Nephron progenitor cell (in vitro differentiated cells): Measurements from ENCODE around the gene LAMA2.

Experiments used
- DNase-seq: peaks from one replicate; pipeline ENCODE4 v3.0.0; 2021
- H3K27ac Mint-ChIP-seq: 2 replicates; pipeline ENCODE4 v1.8.0; 2021; ENCODE audit warnings: mild to moderate bottlenecking, moderate library complexity, mixed read lengths
- H3K27me3 Mint-ChIP-seq: 2 replicates; pipeline ENCODE4 v1.8.0; 2021; ENCODE audit warnings: mild to moderate bottlenecking, low read depth, mixed read lengths; ENCODE audit not compliant: poor library complexity
- H3K36me3 Mint-ChIP-seq: 2 replicates; pipeline ENCODE4 v1.8.0; 2021; ENCODE audit warnings: low read depth, mixed read lengths
- H3K4me1 Mint-ChIP-seq: 2 replicates; pipeline ENCODE4 v1.8.0; 2021; ENCODE audit warnings: mixed read lengths
- H3K4me3 Mint-ChIP-seq: 2 replicates; pipeline ENCODE4 v1.8.0; 2021; ENCODE audit warnings: mild to moderate bottlenecking, moderate library complexity, mixed read lengths
- H3K9me3 Mint-ChIP-seq: 2 replicates; pipeline ENCODE4 v1.8.0; 2021; ENCODE audit warnings: mild to moderate bottlenecking, moderate library complexity, mixed read lengths
- CTCF ChIP-seq: fragments of 200-600 bp; sonication (generic); IDR thresholded peaks from 2 replicates; pipeline ENCODE4 v1.5.0; 2021; ENCODE audit warnings: antibody characterized with exemption

Gene LAMA2

GRCh38 chr6:129016844-129017243, 133.9 kb downstream of the LAMA2 start:
- no peak overlapping the region for H3K4me3 Mint-ChIP-seq
- no peaks in the 10 kb centered on the region for H3K4me1 Mint-ChIP-seq
- no peaks in the 10 kb centered on the region for H3K36me3 Mint-ChIP-seq
- no peak for DNase-seq
- no peaks in the 10 kb centered on the region for H3K27me3 Mint-ChIP-seq
- no peak overlapping the region for H3K27ac Mint-ChIP-seq
- no peak for TF ChIP-seq CTCF
- peaks cover 10% of the 10 kb centered on the region for H3K9me3 Mint-ChIP-seq

GRCh38 chr6:129022011-129022553, 139.1 kb downstream of the LAMA2 start:
- no peak for TF ChIP-seq CTCF
- Mint-ChIP-seq H3K27ac (no peak overlapping the region), H3K4me3 (no peak overlapping the region), H3K4me1 (no peaks in the 10 kb centered on the region), H3K27me3 (no peaks in the 10 kb centered on the region), H3K9me3 (peaks cover 10% of the 10 kb centered on the region), H3K36me3 (no peaks in the 10 kb centered on the region)
- DNase-seq, result no peak

- no peak for TF ChIP-seq CTCF
- Mint-ChIP-seq H3K4me3 (no peak overlapping the region), H3K9me3 (no peaks in the 10 kb centered on the region), H3K36me3 (no peaks in the 10 kb centered on the region), H3K4me1 (no peaks in the 10 kb centered on the region), H3K27ac (no peak overlapping the region), H3K27me3 (no peaks in the 10 kb centered on the region)
- DNase-seq, result no peak
These were observed 143.7 kb downstream of the LAMA2 start for GRCh38 chr6:129026601-129027000.

DNA sequence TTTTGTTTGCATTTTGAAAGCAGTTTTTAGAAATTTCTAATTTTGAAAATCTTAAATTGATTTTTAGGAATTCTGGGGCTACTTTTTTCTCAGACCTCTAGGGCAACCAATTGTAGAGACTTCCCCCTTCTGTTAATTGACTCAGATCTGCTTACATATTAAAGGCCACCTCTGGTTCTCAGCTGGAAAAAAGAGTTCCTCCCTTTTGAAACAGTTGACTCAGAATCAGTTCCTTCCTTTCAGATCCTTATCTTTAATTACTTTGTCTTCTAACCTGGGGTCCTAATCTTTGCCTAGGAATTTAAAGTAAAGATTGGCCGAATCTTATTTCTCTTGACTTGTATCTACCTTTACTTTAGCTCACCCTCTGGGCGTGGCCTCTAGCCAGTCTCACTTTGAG, 146.8 kb downstream of the LAMA2 start:
- H3K27me3 Mint-ChIP-seq, result no peaks in the 10 kb centered on the region
- H3K36me3 Mint-ChIP-seq, result no peaks in the 10 kb centered on the region
- H3K4me1 Mint-ChIP-seq, result no peaks in the 10 kb centered on the region
- no peak for TF ChIP-seq CTCF
- H3K4me3 Mint-ChIP-seq, result no peak overlapping the region
- no peaks in the 10 kb centered on the region for H3K9me3 Mint-ChIP-seq
- DNase-seq, result no peak
- no peak overlapping the region for H3K27ac Mint-ChIP-seq

DNA sequence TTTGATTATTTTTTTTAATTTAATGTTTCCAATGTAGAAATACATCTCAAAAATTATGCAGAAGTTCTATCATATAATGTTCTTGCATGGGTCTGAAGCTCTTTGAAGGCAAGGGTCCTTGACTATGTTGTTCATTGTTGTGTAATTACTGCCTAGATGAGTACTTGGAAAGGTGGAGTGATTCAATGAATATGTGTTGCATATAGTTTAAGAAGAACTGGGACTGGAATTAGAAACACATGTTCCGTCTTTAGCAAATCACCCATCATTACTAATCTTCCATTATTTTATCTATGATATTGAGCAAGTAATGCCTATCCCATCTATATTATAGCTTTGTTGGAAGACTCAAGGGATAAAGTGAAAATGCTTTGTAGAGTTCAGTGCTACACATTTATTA, 147.3 kb downstream of the LAMA2 start:
- Mint-ChIP-seq H3K9me3 (no peaks in the 10 kb centered on the region), H3K27ac (no peak overlapping the region), H3K4me1 (no peaks in the 10 kb centered on the region), H3K27me3 (no peaks in the 10 kb centered on the region), H3K36me3 (no peaks in the 10 kb centered on the region), H3K4me3 (no peak overlapping the region)
- no peak for DNase-seq
- TF ChIP-seq CTCF, result no peak

- H3K9me3 Mint-ChIP-seq, result no peaks in the 10 kb centered on the region
- no peak for TF ChIP-seq CTCF
These were observed 148.2 kb downstream of the LAMA2 start for GRCh38 chr6:129031051-129031599.

More at GRCh38 chr6:129031051-129031599, 148.2 kb downstream of the LAMA2 start:
- Mint-ChIP-seq H3K4me3 (no peak overlapping the region), H3K4me1 (no peaks in the 10 kb centered on the region), H3K27ac (no peak overlapping the region), H3K36me3 (no peaks in the 10 kb centered on the region), H3K27me3 (no peaks in the 10 kb centered on the region)
- DNase-seq, result no peak
